Epithelial cell of proximal tubule (primary cell): ENCODE results near the gene ZDHHC18. TPM values are rescaled to one million over a fixed set of nuclear protein-coding genes. Genes with fewer than 3 reads are reported as not detected.
"Not testable (repeated sequence)": the region's sequence is repeated elsewhere in the genome, so short reads cannot be mapped to it uniquely, and the experiment has no call there.

ENCODE experiments used
- DNase-seq: peaks from one replicate; pipeline ENCODE4 v3.0.0-alpha.2; 2011; ENCODE audit warnings: low read depth
- H3K4me3 ChIP-seq: 2 replicates; pipeline ENCODE4 v1.5.1; 2011; ENCODE audit warnings: low read depth, mild to moderate bottlenecking, low read length
- CTCF ChIP-seq: conservative IDR thresholded peaks from 2 replicates; pipeline ENCODE4 v1.5.1; 2012; ENCODE audit warnings: low read depth, mild to moderate bottlenecking, low read length
- total RNA-seq: library from RNA; depleted of rRNA; stranded (reverse); fragments of >200 nt; gene quantifications from 2 replicates; pipeline ENCODE4 v1.2.3, GENCODE V29; 2015

Gene ZDHHC18
- total RNA-seq, 1 donor from 2014 or later, result 53.3 TPM

- peak; percentile 36 for TF ChIP-seq CTCF
- H3K4me3 ChIP-seq, result no peak overlapping the region
- no peak for DNase-seq
Observed at GRCh38 chr1:26861286-26861701, 34.8 kb downstream of the ZDHHC18 start.

- H3K4me3 ChIP-seq, result no peak overlapping the region
- no peak for DNase-seq
Observed at GRCh38 chr1:26861889-26862378, 35.4 kb downstream of the ZDHHC18 start.

DNA sequence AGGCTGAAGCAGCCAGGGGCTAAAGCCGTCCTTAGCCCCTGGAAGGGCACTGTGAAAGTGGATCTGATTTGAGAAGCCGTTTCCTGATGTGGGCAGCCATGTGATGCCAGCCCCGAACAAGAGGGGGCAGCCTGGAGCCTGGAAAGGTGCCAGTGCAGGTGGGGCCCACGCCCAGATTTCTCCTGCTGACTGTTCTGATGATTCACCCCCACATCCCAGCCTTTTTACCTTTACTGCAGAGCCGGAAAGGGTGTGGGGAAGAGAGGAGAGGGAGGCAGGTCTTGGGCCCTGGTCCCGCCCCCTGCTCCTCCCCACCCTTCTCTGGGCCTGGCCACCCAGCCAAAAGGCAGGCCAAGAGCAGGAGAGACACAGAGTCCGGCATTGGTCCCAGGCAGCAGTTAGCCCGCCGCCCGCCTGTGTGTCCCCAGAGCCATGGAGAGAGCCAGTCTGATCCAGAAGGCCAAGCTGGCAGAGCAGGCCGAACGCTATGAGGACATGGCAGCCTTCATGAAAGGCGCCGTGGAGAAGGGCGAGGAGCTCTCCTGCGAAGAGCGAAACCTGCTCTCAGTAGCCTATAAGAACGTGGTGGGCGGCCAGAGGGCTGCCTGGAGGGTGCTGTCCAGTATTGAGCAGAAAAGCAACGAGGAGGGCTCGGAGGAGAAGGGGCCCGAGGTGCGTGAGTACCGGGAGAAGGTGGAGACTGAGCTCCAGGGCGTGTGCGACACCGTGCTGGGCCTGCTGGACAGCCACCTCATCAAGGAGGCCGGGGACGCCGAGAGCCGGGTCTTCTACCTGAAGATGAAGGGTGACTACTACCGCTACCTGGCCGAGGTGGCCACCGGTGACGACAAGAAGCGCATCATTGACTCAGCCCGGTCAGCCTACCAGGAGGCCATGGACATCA, 36.5 kb downstream of the ZDHHC18 start, which contains the start of gene SFN:
TSS of gene SFN (plus strand) at position 369 of the 904 bp plus-strand sequence. CDS start at position 433, 64 bp downstream.
- DNase-seq, result no peak
- TF ChIP-seq CTCF, result peak; percentile 67
- H3K4me3 ChIP-seq, result peak within 1 kb of the TSS; percentile 76

More at GRCh38 chr1:26861889-26862378, 35.4 kb downstream of the ZDHHC18 start:
- TF ChIP-seq CTCF, result no peak

- TF ChIP-seq CTCF, result no peak
- peak overlapping the region; percentile 76 for H3K4me3 ChIP-seq
- DNase-seq, result no peak
Observed at GRCh38 chr1:26863685-26864077, 37.2 kb downstream of the ZDHHC18 start.

GRCh38 chr1:26864610-26865480, 38.4 kb downstream of the ZDHHC18 start:
- peak overlapping the region; percentile 76 for H3K4me3 ChIP-seq
- no peak for TF ChIP-seq CTCF
- DNase-seq, result peak; percentile 67

DNA sequence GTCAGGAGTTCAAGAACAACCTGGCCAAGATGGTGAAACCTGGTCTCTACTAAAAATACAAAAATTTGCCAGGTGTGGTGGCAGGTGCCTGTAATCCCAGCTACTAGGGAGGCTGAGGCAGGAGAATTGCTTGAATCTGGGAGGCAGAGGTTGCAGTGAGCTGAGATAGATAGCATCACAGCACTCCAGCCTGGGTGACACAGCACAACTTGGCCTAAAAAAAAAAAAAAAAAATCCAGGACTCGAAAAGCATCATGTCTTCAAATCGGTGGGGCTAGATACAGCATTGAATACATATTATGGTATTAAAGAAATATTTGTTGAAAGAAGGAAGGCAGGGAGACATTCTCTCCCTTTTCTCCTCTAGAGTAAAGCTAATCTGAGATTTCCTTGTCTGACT, 46.6 kb downstream of the ZDHHC18 start:
- not testable (repeated sequence) for H3K4me3 ChIP-seq, DNase-seq

DNA sequence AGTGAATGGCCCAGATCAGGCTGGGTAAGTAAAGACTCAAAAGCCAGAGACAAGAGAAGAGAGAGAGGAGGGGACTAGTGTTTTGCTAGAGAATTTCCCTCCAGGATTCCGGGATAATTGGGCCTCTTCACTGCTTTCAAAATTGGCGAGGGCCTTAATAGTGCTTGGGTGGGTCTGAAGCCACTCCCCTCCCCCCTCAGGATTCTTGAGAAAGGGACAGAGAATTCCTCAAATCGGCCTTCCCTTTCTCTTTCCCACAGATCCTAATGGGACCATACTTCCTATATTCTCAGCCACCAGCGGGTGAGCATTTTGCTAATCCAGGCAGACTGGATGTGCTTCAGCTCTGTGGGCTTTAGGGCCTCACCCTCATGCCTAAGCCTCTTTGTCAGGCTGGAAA, 48.4 kb downstream of the ZDHHC18 start:
- H3K4me3 ChIP-seq, result no peak overlapping the region
- TF ChIP-seq CTCF, result no peak

More for the DNA sequence above, 48.4 kb downstream of the ZDHHC18 start:
- no peak for DNase-seq
